Spleen (tissue), 7 donors: ENCODE measurements around the gene CCDC70.

Source experiments
- POLR2A ChIP-seq, 3 donors: fragments of 450-650 bp; IDR thresholded peaks; one replicate each; pipeline ENCODE4 v1.5.1; 2017; ENCODE audit warnings: antibody characterized with exemption in 3 of 3, mild to moderate bottlenecking in 1 of 3
- POLR2AphosphoS5 ChIP-seq, 3 donors: sonication (generic); formaldehyde crosslinking; IDR thresholded peaks; one replicate each; pipeline ENCODE4 v1.5.1; 2017; ENCODE audit warnings: antibody characterized with exemption in 3 of 3
- TF ChIP-seq, protein P1 (sequence below), 11 experiments: fragments of 200-600 bp in 7 of 11; fragments of 450-650 bp in 4 of 11; sonication (generic) in 4 of 11; IDR thresholded peaks in 8 of 11; conservative IDR thresholded peaks in 3 of 11; 1 replicate in 7 of 11; 2 replicates in 4 of 11; pipeline versions ENCODE4 v1.4.0 to v1.8.0; 2016 to 2021; ENCODE audit warnings: antibody characterized with exemption in 11 of 11, inconsistent platforms in 4 of 11, mild to moderate bottlenecking in 1 of 11
- donor health status: DM: no; HTN: no; CAD: no; lungs with moderate emphysema.
- donor health status: DM: no; HTN: no; CAD: no.
- donor health status: DM: no; HTN: no; CAD: no.

DNA sequence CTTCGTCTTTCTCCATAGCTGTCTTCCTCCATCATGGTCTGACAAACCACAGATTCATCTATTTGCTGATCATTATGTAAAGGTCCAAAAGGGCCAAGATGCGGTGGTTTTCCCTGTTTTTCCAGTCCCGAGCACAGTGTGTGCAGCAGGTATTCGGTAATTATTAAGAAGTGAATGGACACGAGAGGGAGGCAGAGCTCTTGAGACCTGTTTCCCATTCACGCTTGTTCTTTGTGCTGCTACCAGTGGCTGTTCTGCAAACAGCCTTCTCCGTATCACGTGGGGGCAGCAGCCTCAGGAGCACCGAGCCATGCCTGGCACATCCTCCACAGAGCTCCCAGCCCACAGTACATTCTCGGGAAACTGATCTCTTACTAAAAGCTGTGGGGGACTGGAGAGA lies 50.3 kb downstream of the CCDC70 start:
- TF ChIP-seq, protein P1, sequence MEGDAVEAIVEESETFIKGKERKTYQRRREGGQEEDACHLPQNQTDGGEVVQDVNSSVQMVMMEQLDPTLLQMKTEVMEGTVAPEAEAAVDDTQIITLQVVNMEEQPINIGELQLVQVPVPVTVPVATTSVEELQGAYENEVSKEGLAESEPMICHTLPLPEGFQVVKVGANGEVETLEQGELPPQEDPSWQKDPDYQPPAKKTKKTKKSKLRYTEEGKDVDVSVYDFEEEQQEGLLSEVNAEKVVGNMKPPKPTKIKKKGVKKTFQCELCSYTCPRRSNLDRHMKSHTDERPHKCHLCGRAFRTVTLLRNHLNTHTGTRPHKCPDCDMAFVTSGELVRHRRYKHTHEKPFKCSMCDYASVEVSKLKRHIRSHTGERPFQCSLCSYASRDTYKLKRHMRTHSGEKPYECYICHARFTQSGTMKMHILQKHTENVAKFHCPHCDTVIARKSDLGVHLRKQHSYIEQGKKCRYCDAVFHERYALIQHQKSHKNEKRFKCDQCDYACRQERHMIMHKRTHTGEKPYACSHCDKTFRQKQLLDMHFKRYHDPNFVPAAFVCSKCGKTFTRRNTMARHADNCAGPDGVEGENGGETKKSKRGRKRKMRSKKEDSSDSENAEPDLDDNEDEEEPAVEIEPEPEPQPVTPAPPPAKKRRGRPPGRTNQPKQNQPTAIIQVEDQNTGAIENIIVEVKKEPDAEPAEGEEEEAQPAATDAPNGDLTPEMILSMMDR (IDR thresholded peaks at IDR 0.05 in 8 of 11, conservative IDR thresholded peaks at IDR 0.05 in 3 of 11) = no peak
- no peak for TF ChIP-seq POLR2A (IDR thresholded peaks at IDR 0.05)
- no peak for TF ChIP-seq POLR2AphosphoS5 (IDR thresholded peaks at IDR 0.05)
